ENCODE data around the gene SLC45A3. TPM values are rescaled to one million over a fixed set of nuclear protein-coding genes. Genes with fewer than 3 reads are reported as not detected.

Gene SLC45A3
- polyA plus RNA-seq, 5 donors, result 6.2 to 9.1 (median 8.6) TPM

DNA sequence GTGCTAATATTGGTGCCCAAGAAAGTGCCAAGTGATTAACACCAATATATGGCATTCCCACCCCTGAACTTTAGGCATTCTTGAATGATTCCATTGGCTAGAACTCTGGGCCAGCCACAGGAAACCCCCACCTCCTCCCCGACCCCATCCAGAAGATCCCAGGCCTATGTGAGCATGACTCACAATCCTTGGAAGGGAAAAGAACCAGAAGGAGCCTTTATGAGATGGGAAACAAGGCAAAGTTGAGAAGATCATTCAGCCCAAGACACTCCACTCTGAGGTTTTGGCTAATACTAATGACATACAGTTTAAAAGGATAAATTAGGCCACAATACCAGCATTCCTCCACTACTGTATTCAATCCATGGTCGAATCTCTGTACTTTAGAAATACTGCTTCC lies 70.3 kb downstream of the SLC45A3 start:
- DNase-seq, result no peak

Other genes with a start within 250 kb of the SLC45A3 start
- 1 to 10 TPM; 3.3 to 6.3 (median 4.5) TPM for gene BLACAT1, start 224.5 kb downstream of the SLC45A3 start, polyA plus RNA-seq (ENCODE audit: insufficient read depth in 1 of 5, insufficient read length in 5 of 5, low replicate concordance in 1 of 5)
- 10 to 100 TPM; 16.2 to 27.8 (median 20.6) TPM for gene CDK18, start 175.8 kb downstream of the SLC45A3 start, polyA plus RNA-seq (ENCODE audit: insufficient read depth in 1 of 5, insufficient read length in 5 of 5, low replicate concordance in 1 of 5)
- 10 to 100 TPM; 19.2 to 27.7 (median 26.7) TPM for gene ELK4, start 48.5 kb downstream of the SLC45A3 start, polyA plus RNA-seq (ENCODE audit: insufficient read depth in 1 of 5, insufficient read length in 5 of 5, low replicate concordance in 1 of 5)
- gene NUCKS1, start 69.7 kb upstream of the SLC45A3 start, polyA plus RNA-seq (ENCODE audit: insufficient read depth in 1 of 5, insufficient read length in 5 of 5, low replicate concordance in 1 of 5), result 100 to 1,000 TPM; 281 to 442 (median 387) TPM
- 1 to 10 TPM; 5.7 to 8.1 (median 6.8) TPM for gene RAB29, start 95.0 kb upstream of the SLC45A3 start, polyA plus RNA-seq (ENCODE audit: insufficient read depth in 1 of 5, insufficient read length in 5 of 5, low replicate concordance in 1 of 5)
- gene SLC41A1, start 132.7 kb upstream of the SLC45A3 start, polyA plus RNA-seq (ENCODE audit: insufficient read depth in 1 of 5, insufficient read length in 5 of 5, low replicate concordance in 1 of 5), result 10 to 100 TPM; 36.4 to 46.8 (median 44.8) TPM
- gene PM20D1, start 169.6 kb upstream of the SLC45A3 start, polyA plus RNA-seq (ENCODE audit: insufficient read depth in 1 of 5, insufficient read length in 5 of 5, low replicate concordance in 1 of 5), result under 1 TPM; 0.20 to 0.51 (median 0.33) TPM

Measured in right lung (tissue), 5 donors.